Left renal cortex interstitium (tissue), 4 donors: Measurements from ENCODE around the gene MPHOSPH9. TPM values are rescaled to one million over a fixed set of nuclear protein-coding genes. Genes with fewer than 3 reads are reported as not detected.

ENCODE experiments used
- DNase-seq, 4 donors: peaks; one replicate each; pipeline ENCODE4 v3.0.0-alpha.2; 2013; ENCODE audit warnings: low read depth in 4 of 4, low spot score in 2 of 4, missing footprints in 1 of 4
- polyA plus RNA-seq, 4 donors: library from polyadenylated mRNA; unstranded; fragments of 120-200 nt; gene quantifications; one replicate each; pipeline ENCODE4 v1.2.1, GENCODE V29; 2013; ENCODE audit not compliant: insufficient read length in 4 of 4

MPHOSPH9 gene
- polyA plus RNA-seq, 4 donors: 26.0 to 47.6 (median 31.4) TPM

DNA sequence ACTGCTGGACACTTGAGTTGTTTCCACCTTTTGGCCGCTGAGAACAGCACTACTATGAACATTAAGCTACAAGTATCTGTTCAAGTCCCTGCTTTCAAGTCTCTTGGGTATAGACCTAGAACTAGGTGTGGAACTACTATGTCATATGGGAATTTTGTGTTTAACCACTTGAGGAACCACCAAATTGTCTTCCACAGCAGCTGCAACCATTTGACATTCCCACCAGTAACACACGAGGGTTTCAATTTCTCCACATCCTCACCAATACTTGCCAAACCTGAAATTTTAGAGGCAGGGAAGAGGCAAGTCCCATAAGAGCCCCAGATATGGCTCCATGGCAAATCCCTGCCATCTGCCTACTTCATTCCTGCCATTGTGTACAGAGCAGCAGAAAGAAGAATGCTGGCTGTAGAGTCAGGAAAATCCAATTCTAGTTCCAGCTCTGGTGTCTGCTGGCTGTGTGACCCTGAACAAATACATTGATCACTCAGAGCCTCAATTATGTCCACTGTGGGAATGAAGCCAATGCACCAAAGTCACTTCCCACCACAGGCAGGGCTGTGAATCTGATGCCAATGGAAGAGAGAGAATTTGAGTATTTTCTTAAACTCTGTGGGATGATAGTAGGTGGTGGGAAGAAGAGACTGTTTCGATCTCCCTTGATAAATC is 99.9 kb downstream of the MPHOSPH9 start:
- no peak for DNase-seq

DNA sequence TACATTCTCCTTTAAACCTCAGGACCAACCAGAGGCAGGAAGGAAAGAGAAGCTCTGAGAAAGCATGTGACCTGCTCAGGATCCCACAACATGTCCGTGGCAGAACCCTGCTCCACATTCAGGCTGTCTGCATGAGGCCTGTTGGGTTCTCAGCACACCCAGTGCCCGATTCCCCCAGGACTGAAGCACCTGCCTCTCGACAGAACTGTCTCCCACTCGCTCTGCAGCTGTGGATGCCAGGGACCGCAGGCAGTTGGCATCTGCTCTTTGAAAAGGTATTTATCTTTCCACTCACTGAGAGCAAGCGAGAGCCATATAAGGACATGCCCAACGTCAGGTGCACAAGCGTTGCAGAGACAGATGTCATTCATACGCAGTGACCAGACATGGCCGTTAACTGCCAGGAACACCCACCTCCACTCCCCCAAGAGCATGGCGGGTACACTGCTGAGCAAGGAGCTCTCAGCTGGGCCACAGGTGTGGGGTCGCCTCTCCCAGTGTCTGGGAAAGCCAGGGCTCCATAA is 101.0 kb downstream of the MPHOSPH9 start:
- no peak for DNase-seq

DNA sequence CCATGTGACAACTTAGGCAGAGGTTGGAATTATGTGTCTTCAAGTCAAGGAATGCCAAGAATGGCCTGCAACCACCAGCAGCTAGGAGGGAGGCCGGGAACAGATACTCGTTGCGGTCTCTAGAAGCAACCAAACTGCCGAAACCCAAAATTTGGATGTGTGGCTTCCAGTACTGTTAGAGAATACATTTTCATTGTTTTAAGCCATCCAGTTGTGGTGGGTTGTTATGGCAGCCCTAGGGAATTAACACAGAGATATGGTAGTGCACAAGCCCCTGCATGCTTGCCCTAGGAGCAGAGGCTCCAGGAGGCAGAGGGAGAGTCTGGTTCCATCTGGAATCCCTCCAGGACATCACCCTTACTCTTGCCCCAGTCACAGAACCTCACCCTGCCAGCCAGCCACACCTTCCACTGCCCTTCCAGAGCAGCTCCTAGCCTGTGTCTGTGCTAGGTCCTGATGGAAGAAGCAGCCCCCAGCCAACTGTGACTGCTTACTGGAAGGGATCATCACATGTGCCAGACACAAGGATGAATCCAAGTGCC is 101.6 kb downstream of the MPHOSPH9 start:
- no peak for DNase-seq

DNA sequence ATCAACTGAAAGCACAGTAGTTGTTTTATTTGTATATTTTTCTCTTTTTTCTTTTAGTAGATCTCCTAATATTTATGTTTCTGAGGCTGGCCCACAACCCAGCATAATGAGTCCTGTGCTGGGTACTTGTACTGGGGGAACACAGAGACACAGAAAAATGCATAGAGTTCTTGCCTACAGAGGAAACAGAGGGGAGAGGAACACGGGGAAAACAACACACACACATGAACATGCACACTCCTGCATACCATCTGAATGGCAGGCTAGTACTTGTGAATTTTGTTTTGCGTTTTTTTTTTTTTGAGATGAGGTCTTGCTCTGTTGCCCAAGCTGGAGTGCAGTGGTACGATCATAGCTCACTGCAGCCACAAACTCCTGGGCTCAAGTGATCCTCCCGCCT is 103.3 kb downstream of the MPHOSPH9 start:
- DNase-seq: no peak

DNA sequence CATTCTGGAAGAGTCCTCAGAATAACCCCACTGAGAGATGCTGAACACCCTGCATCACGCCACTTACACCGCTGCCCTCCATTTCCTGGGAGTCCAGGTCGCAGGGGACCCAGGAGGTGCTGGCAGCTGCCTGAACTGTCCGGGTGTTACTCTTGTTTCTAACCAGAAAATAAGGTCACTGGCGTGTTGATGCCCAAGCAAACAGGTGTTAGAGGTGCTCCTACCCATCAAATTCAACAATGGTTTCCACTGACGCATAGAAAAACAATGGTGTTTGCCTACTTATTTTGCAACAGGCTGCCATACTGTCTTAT is 105.8 kb downstream of the MPHOSPH9 start:
- DNase-seq: no peak

DNA sequence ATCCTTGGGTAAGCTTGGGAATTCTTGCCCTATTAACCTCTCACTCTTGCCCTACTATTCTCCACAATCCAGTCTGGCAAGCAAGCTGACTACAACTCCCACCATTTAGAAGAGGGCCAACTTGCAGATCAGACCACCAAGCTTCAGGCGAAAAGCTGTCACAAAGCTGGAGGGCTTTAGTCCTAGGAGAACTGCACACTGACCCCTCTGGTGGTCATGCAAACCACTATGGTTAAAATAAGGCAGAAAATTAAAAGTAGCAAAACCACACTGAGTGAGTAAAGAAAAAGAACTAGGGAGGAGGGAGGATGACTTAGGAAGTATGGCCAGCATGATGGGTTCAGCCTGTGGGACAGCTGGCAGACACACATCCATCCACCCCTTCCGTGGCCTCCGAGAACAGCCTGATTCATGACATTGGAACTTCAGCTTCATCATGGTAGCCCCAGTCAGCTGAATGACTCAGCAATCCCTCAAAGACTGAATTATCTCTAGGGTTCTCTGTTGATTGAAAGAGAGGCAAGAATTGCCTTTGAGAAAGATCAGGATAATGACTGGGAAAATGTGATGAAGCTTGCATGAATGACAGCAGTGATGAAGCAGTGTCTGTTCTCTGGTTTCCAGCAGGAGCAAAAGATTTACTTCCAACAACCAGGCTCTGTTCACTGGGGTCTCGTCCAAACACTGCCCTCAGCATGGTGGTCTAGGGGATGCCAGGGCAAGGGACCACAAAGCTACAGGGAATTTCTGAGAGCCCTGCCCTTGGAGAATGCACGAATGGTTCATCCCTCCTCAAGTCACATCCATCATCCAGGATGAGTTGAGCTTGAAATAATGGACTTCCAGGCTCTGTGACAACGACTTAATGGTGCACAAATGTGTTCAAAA is 106.4 kb downstream of the MPHOSPH9 start:
- no peak for DNase-seq

DNA sequence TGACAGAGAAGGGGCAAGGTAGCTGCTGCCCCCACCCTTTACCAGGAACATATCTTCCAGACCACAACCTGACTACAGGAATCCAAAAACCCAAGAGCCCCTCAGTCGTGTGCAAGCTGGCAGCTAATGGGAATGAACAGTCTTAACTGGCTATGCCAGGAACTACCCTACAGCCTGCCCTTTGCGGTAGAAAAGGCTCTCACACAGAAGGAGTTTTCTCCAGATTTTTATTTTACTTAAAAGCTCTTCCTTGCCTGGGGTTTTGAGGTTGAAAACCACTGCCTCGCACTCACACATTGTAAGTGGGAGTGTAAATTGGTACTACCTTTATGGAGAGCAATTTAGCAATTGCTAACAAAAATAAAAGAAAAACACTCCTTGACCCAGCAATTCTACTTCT is 110.3 kb downstream of the MPHOSPH9 start:
- no peak for DNase-seq

DNA sequence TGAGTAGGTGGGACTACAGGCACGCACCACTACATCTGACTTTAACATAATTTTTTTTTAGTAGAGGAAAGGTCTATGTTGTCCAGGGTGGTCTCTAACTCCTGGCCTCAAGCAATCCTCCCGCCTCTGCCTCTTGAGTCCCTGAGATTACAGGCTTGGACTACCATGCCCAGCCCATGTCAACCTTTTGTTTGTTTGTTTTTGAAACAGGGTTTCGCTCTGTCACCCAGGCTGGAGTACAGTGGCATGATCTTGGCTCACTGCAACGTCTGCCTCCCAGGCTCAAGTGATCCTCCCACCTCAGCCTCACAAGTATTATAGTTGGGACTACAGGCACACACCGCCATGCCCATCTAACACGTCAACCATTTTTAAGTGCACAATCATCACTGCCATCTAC is 111.3 kb downstream of the MPHOSPH9 start:
- no peak for DNase-seq

DNA sequence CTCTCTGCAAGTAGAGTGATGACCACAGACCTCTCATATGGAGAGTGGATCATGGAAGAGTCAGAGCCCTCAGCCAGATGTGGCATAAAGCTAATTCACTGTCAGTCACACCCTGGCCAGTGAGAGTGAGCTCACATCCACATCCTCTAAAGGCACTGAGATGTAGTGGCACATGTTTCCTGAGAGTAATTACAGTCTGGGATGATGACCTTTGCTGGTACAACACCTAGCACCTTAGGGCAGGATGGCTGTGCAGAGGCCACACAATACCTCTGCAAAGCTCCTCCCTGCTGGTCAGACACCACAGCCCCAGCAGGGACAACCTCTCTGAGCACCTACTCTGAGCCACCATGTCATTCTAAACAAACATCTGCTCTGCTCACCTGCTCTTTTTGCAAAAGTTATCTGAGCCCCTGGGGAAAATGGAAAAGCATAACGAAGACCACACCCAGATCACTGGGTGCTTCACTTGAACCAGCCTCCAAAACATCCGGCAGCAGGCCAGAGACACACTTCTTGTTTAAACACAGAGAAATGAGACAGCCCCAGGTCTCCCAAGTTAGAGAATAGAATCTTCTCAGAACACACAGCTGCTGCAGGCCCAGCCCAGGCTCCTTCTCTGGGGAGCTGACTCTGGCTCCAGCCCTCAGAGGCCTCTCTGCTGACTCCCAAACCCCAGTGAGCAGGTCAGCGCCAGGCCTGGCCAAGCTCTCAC is 112.3 kb downstream of the MPHOSPH9 start:
- no peak for DNase-seq

DNA sequence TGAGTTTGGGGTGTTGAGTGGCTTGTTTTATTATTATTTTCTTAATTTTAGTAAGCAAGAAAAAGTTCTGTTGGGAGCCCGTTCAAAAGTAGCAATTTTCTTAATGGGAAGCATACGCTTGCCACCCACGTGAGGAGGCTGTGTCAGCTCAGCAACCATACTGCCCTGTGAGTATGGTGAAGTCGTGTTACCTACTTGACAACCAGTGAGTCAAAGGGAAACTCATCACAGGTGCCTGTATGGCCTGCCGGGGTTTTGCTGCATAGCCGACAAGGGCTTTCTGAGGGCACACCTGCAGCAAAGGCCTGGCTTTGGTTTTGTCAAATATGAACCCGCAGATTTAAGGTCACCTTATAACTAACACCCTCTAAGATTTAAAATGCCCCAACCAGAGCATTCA is 113.1 kb downstream of the MPHOSPH9 start:
- no peak for DNase-seq

DNA sequence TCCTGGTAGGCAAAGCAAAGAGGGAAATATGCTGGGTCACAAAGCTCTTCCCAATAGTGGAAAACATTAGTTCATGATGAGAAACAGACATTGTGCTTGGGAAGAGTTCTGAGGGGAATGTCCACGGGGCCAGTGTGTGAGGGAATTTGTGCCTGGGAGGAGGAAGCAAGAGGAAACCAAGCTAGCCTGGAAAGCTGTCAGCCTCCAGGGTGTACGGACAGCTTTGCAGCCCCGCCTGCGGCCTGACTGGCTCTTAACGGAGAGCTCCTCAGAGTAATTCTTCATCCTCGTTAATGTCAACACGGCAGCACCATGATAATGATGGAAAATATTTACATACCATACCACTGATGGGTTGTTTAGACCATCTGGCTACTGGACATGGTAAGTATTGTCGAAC is 114.4 kb downstream of the MPHOSPH9 start:
- no peak for DNase-seq

DNA sequence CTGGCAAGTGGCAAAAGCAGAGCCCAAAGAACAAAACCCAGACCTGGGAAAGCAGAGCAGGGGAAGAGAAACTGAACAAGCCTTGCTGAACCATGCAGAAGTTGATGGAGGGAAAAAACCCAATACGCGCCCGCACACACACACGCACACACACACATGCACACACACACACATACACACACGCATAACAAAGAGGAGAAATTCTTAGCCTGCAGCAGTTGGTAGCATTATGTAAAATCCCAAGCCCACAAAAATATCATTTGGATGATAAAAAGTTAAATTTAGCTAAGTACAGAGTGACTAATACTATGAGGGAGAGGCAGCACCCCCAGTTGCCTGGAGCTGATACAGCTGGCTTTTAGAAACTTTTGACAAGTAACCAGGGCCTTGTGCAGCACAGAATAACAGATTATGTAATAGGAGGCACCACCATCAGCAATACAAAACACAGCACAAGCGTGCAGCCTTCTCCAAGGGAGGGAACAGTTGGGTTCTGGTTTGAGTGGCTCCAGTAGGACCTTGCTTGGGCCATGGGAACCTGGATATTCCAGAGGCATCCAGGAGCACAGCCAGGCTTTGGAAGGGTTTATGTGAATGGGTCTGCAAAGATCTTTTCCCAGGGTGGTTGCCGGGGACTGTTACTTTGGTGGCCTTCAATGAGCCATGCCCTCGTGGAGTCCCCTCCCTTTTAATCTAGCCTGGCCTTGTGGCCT is 117.4 kb downstream of the MPHOSPH9 start:
- no peak for DNase-seq

DNA sequence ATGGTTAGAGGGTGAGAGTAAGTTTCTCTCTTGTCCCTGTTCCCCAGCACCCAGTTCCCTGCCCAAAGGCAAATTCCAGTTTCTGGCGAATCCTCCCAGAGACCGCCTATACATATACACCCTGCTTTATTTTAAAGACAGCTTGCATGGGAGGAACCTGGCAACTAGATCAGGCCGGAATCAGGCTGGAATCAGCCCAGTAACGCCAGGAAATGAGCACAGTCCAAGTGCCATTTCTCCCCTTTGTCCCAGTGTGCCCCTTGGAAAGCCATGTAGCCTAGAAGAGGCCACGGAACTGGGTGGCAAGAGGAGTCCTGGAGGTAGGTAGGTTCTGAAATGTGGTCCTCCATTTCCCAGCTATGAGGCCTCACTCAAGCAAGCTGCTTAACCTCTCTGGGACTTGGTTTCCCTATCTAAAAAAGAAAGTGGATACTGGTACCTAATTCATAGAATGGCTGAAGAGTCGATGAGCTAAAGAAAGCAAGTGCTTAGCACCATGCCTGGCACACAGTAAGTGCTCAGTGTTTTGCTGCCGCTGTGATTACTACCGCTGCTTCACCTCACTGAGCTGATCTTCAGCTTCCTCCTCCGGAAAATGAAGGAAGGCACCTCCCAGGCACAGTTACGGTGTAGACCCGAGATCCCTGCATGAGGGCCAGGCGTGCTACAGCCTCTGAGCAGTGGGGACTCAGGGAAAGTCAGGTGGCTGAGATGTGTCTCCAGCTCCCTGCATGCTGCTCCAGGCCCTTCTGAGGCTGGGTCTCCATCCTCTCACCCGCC is 118.4 kb downstream of the MPHOSPH9 start:
- DNase-seq: no peak

DNA sequence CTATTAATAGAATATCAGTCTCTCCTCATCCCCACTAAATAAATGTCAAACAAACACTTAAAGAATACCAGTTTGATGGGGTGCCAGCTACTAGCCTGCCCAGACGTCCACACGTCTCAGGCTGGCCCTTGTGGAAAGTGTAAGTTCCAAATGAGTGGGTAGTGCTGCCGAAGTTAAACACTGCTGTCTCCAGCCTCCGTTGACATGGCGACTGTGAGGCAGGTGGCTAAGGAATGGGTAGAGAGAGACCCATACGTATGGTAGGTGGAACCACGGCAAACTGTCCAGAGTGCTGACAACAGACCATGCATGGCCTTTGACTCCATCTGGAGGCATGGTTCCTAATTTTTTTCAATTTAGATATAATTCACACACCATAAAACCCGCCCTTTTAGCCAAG is 119.9 kb downstream of the MPHOSPH9 start:
- DNase-seq: no peak

DNA sequence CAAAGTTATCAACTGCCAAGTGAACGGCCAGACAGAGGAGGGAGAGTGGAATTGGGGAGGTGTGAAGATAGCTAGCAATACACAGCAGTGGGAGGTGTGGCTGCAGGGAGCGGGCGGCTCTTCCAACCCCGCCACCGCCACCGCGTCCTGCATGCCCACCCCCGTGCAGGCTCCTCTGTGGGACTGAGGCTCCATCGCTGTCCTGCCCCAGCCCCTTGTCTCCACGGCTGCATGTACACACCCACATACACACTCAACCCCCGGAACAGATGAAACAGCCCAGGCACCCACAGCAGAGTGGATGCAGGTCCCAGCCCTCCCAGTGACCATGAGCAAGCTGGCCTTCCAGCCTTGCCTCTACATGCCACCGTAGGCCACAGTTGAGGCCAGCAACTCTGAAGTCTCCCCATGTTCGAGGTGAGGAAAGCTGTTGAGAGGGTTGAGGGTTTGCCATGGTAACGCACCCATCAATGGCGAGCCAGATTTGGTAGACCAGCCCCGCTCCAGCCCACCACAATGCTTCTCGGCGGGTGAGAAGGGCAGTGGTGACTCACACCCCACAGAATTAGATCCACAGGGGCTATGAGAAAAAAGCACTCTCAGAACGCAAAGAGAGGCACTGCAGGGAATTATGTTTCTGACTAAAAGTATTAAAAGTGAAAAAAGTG is 121.3 kb downstream of the MPHOSPH9 start:
- no peak for DNase-seq

DNA sequence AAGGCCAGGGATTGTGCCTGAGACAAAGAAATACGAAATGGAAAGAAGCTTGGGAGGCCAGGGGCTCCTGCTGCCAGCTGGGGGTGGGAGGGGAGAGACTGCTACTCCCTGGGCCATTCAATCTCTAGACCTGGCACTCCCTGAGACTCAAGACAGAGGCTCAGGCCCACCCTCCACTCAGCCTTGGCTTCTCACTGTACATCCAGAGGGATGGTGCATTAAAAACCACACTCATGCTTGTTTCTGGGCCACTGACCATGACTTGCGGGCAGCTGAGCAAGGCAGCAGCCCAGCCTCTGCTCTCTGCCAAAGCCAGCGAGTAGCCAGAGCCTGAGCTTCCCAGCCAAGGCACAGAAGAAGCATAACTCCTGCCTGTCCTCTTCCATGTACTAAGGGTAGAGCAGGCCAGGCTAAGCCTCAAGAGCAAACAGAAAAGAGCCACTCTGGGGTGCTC is 123.6 kb downstream of the MPHOSPH9 start:
- DNase-seq: no peak

DNA sequence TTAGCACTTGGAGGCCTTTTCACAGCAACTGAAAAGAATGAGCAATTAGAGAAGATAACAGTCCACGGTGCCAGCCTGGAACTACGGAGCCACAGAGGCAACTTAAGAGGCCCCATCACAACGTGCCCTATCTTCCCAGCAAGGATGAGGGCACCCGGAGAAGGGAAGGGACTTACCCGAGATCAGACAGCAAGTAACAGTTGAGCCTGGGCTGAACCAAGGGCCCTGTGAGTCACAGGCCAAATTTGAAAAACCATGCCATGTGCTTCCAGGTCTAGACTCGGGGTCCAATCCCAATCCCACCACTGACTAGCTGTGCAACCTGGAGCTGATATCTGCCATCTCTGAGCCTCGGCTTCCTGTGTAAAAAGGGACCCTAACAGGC is 124.3 kb downstream of the MPHOSPH9 start:
- DNase-seq: no peak

DNA sequence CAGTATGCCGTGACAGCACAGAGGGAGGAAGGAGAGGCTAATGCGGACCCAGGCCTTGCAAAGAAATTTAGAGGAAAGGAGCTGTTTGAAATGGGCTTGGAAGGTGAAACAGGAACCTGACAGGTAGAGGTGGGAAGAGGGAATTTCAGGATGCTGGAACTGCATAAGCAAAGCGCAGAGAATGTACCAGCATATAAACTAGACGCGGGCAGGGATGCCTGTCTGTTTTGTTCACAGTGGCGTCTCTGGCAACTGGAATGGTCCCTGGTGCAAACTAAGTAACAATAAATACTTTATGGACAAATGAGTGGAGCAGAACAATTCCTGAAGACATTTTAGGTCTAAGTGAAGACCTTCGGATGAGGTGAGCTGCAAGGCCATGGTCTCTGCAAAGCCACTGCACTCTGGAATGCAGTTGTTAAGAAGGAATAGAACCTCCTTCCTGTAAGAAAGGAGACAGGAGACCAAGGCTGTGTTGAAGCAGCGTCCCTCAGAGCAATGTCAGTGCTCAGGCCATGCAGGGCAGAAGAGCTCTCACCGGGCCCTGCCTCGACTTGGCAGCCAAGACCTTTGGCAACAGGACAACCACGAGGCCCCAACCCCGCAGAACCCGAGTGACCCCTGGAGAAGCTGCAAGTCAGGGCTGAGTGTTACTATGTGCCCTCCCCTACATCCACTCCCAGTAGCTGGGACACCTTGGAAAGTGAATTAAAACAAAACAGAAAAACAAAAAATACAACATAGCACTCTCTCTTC is 124.8 kb downstream of the MPHOSPH9 start:
- DNase-seq: no peak
